NCI-H2081 (cell line): Measurements from ENCODE around the gene DOCK3.
"Not testable (repeated sequence)": the region's sequence is repeated elsewhere in the genome, so short reads cannot be mapped to it uniquely, and the experiment has no call there.

Source experiments
- DNase-seq, 2 experiments: peaks; one replicate each; lab custom pipeline; 2025; lab: John Stamatoyannopoulos, UW

DOCK3 gene

DNA sequence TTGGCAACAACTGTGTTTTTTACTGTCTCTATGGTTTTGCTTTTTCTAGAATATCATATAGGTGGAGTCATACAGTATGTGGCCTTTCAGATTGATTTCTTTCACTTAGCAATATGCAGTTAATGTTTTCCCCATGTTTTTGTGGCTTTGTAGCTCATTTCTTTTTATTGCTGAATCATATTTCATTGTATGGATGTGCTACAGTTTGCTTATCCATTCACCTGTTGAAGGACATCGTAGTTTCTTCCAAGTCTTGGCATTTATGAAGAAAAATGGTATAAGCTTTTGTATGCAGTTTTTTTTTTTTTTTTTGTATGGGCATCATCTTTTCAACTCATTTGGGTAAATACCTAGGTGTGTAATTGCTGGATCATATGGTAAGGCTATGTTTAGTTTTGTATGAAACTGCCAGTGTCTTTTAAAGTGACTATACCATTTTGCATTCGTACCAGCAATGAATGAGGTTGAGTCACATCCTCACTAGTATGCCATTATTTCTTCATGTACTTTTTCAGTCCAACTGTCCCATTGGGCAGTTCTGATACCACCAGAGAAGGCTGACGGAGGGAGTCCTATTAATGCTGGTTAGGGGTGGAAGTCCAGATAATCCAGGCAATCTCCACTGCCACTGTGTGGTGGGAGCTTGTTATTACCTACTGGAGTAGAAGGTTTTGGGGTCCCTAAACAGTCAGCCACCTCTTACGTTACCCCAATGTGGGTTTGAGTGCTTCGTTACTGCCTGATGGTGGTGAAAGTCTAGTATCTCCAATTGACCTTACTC is 210.5 kb downstream of the DOCK3 start:
- DNase-seq = no peak

- no peak for DNase-seq
Observed at GRCh38 chr3:50890688-50891344, 216.1 kb downstream of the DOCK3 start.

GRCh38 chr3:50901097-50901496 is 226.4 kb downstream of the DOCK3 start:
- DNase-seq = not testable (repeated sequence)

- no peak for DNase-seq
Observed at GRCh38 chr3:50912746-50913145, 238.0 kb downstream of the DOCK3 start.

- DNase-seq = no peak
Observed at GRCh38 chr3:50913260-50913659, 238.5 kb downstream of the DOCK3 start.

GRCh38 chr3:50922071-50922470 is 247.3 kb downstream of the DOCK3 start:
- DNase-seq = not testable (repeated sequence)

- no peak for DNase-seq
Observed at GRCh38 chr3:50923955-50924354, 249.2 kb downstream of the DOCK3 start.

DNA sequence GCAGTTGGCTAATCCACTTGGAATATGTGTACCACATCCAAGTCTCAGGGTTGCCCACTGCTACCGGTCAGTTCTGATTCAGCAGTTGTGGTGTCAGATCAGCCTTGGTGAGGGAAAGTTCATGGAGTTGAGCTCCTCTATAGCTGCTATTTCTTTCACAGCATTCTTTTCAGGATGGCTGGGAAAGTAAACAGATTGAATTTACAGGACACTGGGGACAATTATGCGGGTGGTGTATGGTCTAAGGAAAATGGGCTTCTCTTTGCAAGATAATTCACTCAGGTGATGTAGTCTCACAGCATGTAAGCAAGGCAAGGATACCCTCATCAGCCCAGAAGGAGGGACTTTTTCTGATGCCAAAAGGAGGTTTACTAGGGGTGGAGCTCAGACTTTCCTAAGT is 249.9 kb downstream of the DOCK3 start:
- DNase-seq = no peak

GRCh38 chr3:50926868-50927267 is 252.1 kb downstream of the DOCK3 start:
- no peak for DNase-seq

DNA sequence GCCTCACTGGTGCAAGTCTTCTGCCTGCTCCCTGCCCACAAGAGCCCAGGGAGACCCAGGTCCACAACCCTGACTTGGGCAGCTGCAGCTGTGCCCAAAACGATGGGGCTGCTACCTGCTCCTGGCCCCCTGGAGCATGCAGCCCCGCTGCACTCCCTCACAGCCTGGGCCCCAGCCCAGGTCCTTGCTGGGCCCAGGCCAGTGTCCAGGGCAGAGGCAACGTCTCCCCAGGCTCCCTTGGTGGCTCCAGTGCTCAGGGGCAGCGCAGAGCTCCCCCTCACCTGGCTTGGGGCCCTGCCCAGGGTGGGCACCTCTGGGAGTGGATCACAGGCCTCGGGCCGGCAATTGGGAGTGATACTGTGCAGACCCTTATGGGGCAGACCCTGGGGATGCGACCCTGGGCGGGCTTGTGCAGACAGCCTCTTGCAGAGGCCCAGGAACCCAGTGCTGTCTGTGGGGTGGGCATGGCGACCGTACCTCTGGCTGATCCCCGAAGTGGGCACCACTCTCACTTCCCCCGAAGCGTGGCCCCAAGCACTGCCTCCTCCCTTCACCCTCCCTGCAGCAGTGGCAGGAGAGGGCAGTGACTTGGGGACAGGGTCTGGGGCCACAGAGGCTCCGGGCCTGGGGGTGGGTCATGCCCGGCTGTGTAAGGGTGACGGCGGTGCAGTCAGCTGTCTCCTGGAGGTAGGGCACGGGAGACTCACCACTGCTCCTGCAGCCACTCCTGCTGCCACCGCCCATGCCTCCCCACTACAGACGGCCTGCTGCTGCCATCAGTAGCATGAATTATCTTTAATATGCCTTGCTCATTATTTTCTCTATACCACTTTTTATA is 255.9 kb downstream of the DOCK3 start:
- DNase-seq = no peak

GRCh38 chr3:50932918-50933317 is 258.2 kb downstream of the DOCK3 start:
- DNase-seq = not testable (repeated sequence)

GRCh38 chr3:50936389-50936788 is 261.7 kb downstream of the DOCK3 start:
- no peak for DNase-seq

GRCh38 chr3:50947419-50947818 is 272.7 kb downstream of the DOCK3 start:
- DNase-seq = no peak

- DNase-seq = no peak
Observed at GRCh38 chr3:50950591-50950990, 275.9 kb downstream of the DOCK3 start.

DNA sequence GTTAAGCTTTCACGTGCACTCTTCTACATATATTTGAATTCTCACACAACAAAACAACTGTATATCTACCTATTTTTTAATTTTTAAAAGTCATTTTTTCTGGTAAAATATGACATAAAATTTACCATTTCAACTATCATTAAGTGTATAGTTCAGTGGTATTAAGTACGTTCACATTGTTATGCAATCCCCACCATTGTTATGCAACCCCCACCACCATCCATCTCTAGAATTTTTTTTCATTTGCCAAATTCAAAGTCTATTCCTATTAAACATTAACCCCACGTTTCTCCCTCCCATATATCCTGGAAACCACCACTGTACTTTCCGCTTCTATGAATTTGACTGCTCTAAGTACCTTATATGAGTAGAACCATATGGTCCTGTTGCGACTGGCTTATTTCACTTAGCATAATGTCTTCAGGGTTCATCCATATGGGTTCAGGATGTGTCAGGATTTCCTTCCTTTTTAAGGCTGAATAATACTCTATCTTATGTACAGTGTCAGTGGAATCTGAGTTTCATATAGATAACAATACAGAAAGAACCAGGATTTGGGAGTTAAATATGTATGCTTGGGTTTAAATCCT is 279.2 kb downstream of the DOCK3 start:
- no peak for DNase-seq

- no peak for DNase-seq
Observed at GRCh38 chr3:50961386-50961785, 286.7 kb downstream of the DOCK3 start.

- DNase-seq = peak; percentile 22 to 33
Observed at GRCh38 chr3:50971487-50971924, 296.8 kb downstream of the DOCK3 start.

DNA sequence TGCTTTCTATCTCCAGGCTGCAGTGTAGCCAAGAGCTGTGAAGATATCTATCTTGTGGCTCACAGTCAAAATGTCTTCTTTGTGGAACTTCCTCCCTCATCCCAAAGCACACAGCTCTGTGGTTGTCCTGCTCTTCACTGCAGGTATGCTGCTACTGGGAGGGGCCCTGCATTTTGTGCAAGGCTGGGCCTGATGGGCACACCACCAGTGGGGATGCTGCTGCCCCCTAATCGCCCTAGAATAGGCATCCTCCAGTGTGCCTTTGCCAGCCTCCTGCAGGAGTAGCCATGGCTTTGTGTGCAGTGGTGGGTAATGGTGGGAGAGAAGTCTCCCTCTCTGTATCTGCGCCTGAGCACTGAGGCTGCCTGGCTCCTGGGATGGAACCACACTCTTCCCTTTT is 297.3 kb downstream of the DOCK3 start:
- DNase-seq = no peak

- DNase-seq = not testable (repeated sequence)
Observed at GRCh38 chr3:50978586-50978985, 303.9 kb downstream of the DOCK3 start.

DNA sequence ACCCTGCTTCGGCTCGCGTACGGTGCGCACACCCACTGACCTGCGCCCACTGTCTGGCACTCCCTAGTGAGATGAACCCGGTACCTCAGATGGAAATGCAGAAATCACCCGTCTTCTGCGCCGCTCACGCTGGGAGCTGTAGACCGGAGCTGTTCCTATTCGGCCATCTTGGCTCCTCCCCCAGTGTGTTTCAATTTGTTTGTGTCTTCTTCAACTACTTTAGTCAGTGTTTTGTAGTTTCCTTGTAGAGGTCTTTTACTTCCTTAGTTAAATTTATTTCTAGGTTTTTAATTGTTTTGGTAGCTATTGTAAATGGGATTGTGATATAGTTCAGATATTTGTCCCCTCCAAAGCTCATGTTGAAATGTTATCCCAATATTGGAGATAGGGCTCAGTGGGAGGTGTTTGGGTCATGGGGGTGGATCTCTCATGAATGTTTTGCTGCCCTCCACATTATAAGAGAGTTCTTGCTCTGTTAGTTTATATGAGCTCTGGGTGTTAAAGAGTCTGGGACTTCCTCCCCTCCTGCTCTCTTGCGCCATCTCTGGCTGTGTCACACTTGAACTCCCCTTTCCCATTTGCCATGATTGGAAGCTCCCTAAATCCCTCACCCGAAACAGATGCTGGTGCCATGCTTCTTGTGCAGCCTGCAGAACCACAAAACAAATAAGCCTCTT is 304.4 kb downstream of the DOCK3 start:
- peak in 1 of 2 experiments; percentile 1 for DNase-seq

GRCh38 chr3:50982540-50983325 is 308.0 kb downstream of the DOCK3 start:
- DNase-seq = no peak
